Erythroblast (primary cell): ENCODE measurements around the gene PGAM5.

Experiments
- DNase-seq, 2 experiments: peaks; one replicate each; lab custom pipeline; 2025; lab: John Stamatoyannopoulos, UW
- GATA1 ChIP-seq: IDR thresholded peaks from 2 replicates; pipeline ENCODE4 v1.6.1; 2011; ENCODE audit warnings: low read depth, mild to moderate bottlenecking, control low read depth, low read length, moderate library complexity
- POLR2A ChIP-seq: IDR thresholded peaks from 2 replicates; pipeline ENCODE4 v1.6.1; 2011; ENCODE audit warnings: mild to moderate bottlenecking, low read length

Gene PGAM5

GRCh38 chr12:132723015-132723763 is 12.5 kb downstream of the PGAM5 start:
- no peak for TF ChIP-seq POLR2A
- no peak for TF ChIP-seq GATA1
- peak in 1 of 2 experiments; percentile 38 for DNase-seq

DNA sequence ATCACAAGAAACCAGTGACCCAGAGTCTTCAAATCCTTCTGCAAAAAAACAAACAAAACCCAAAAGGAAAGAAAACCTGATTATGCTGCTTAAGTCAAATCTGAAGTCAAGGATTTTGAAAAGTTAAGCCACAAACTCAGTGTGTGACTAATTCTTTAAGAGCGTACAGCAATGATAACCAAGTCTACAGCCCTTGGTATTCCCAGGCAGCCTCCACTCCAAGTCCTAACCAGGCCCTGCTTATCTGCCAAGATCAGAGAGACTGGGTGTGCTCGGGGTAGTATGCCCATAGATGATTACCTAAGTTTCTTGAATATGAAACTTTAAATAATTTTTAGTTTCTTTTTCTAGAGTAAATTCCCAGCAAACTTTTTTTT is 13.1 kb downstream of the PGAM5 start:
- TF ChIP-seq GATA1 (no peak), POLR2A (no peak)
- DNase-seq, result peak; percentile 21 to 38

GRCh38 chr12:132724506-132725241 is 14.0 kb downstream of the PGAM5 start:
- DNase-seq, result no peak
- no peak for TF ChIP-seq GATA1
- no peak for TF ChIP-seq POLR2A

DNA sequence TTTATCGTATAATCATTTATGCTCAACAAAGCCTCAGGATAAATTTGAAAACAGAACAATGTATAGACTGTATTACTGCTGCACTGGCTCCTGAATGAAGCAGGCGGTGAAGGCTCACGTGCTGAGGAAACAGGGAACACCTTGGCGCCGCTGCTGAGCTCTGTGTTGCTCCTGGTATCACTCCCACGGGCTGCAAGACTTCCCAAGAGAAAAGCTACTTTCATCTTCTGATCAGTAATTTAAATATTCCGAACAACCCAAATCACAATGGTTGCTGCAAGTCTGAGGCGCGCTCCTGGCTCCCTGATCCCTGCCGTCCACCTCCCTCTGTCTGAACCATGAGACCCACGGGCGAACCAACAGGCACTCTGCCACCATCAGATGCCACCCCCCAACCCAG is 15.7 kb downstream of the PGAM5 start:
- no peak for DNase-seq

GRCh38 chr12:132727091-132727794 is 16.6 kb downstream of the PGAM5 start:
- TF ChIP-seq GATA1 (no peak), POLR2A (no peak)
- DNase-seq, result no peak

More for the DNA sequence above, 15.7 kb downstream of the PGAM5 start:
- TF ChIP-seq POLR2A (no peak), GATA1 (no peak)

DNA sequence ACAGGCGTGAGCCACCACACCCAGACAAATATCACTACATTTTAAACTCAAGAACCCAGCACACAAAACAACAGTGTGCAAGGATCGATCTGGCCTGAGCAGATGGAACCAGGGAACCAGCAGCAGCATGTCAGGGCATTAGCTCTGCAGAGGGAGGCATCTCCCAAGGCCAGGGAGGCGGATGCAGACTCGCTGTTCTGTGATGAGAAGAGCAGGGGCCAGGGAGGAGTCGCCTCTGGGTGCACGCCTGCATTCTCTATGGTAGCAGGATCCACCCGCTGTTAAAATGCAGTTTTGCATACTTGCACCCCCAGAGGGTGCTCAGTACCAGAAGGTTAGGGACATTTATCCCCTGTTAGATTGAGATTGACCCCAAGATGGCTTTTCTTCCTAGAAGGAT is 17.9 kb downstream of the PGAM5 start:
- no peak for TF ChIP-seq POLR2A
- no peak for DNase-seq

- peak in 1 of 2 experiments; percentile 37 for DNase-seq
- TF ChIP-seq POLR2A, result no peak
- no peak for TF ChIP-seq GATA1
These were observed 19.1 kb downstream of the PGAM5 start for GRCh38 chr12:132729541-132730320.

GRCh38 chr12:132730353-132730752 is 19.7 kb downstream of the PGAM5 start:
- DNase-seq, result no peak
- TF ChIP-seq GATA1 (no peak), POLR2A (no peak)

DNA sequence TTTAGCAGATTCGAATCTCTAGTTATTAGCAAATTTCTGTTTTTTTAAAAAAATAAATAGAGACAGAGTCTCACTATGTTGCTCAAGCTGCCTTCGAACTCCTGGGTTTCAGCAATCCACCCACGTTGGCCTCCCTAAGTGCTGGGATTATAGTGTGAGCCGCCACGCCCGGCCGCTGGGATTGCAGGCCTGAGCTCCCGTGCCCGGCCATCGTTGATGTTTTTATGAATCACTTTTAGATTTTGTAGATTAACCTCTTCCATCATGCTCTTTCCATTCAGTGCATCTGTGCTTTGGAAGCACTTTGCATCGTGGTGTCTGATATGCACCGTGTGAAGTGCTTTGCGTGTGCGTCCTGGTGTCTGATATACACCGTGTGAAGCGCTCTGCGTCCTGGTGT is 20.9 kb downstream of the PGAM5 start:
- no peak for DNase-seq
- no peak for TF ChIP-seq GATA1
- TF ChIP-seq POLR2A, result no peak

DNA sequence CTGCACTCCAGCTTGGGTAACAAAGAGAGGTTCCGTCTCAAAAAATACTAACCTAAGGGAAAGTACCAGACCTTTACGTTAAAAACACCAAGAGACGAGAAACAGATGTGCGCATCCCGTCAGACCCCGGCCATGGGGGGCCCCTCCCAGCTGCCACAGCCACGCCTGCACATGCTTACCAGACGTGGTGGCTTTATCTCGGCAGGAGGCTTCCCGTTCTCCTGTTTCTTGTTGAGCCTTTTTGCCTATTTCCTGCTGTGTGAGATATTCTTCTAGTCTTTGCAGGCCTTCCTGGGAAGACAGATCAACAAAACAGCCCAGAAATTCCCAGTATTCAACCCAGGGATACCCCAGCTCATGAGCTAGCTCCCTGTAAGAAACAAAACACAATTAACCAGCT is 23.6 kb downstream of the PGAM5 start:
- no peak for DNase-seq
- TF ChIP-seq POLR2A (no peak), GATA1 (no peak)

DNA sequence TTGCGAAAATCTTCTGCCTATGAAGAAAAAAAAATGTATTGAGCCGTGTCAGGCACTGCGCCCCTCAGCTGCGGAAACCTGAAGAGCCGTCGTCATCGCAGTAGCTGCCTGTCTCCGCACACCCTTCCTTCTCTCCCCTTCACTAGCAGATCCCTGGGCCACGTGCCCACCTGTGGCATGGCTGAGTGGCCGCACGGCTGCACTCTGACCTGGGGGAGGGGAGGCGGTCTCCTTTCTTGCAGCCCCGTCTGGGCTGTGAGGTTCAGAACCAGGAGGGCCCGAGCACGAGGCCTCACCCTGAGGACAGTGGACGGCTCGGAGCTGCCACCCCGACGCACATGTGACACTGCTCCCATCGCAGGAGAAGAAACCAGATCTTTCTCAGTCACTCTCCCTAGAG is 24.9 kb downstream of the PGAM5 start:
- DNase-seq, result no peak
- TF ChIP-seq GATA1, result no peak
- no peak for TF ChIP-seq POLR2A

DNA sequence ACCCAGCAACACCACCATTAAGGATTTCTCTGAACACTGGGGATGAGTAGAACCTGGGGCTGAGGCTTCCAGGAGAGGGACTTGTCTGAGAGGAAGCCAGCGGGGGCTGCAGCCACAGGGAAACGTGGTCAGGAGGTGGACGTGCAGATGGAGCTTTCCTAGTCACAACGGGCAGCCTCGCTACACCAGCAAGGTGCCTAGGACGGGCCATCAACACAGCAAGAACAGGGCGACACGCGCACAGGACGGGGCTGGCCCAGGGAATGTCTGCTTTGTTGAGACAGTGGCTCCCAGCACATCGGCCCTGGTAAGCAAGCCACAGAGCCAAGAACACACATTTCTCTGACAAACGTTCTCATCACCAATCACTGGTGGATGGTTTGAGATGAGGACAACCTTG is 25.7 kb downstream of the PGAM5 start:
- TF ChIP-seq GATA1, result no peak
- no peak for TF ChIP-seq POLR2A
- DNase-seq, result no peak

- no peak for DNase-seq
- TF ChIP-seq POLR2A (no peak), GATA1 (no peak)
These were observed 26.3 kb downstream of the PGAM5 start for GRCh38 chr12:132736913-132737312.
